Measurements from ENCODE around the gene FAM217B. TPM values are rescaled to one million over a fixed set of nuclear protein-coding genes. Genes with fewer than 3 reads are reported as not detected.

The FAM217B gene
- total RNA-seq, 1 donor from 2014 or later = 26.8 TPM

DNA sequence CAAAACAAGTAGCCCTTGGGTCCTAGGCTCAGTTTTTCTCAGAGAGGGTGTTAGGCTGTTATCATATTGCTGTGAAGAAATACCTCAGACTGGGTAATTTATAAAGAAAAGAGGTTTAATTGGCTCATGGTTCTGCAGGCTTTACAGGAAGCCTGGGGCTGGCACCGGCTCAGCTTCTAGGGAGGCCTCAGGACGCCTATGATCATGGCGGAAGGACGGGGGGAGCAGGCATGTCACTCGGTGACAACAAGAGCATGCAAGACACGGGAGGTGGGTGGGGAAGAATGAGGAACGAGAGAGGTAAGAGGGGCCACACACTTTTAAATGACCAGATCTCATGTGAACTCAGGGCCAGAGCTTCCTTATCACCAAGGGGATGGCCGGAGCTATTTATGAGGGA, 45.0 kb downstream of the FAM217B start:
- Histone ChIP-seq H3K9me3 (no peaks in the 10 kb centered on the region), H3K4me3 (no peak overlapping the region), H3K36me3 (no peaks in the 10 kb centered on the region), H3K4me1 (peaks cover 6% of the 10 kb centered on the region), H3K27ac (peak overlapping the region; percentile 59), H3K27me3 (ENCODE audit: low read depth) (no peaks in the 10 kb centered on the region)
- intact Hi-C loops (cut with DNase I) = no loop called here
- TF ChIP-seq, protein P1, sequence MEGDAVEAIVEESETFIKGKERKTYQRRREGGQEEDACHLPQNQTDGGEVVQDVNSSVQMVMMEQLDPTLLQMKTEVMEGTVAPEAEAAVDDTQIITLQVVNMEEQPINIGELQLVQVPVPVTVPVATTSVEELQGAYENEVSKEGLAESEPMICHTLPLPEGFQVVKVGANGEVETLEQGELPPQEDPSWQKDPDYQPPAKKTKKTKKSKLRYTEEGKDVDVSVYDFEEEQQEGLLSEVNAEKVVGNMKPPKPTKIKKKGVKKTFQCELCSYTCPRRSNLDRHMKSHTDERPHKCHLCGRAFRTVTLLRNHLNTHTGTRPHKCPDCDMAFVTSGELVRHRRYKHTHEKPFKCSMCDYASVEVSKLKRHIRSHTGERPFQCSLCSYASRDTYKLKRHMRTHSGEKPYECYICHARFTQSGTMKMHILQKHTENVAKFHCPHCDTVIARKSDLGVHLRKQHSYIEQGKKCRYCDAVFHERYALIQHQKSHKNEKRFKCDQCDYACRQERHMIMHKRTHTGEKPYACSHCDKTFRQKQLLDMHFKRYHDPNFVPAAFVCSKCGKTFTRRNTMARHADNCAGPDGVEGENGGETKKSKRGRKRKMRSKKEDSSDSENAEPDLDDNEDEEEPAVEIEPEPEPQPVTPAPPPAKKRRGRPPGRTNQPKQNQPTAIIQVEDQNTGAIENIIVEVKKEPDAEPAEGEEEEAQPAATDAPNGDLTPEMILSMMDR (IDR thresholded peaks at IDR 0.05) = no peak
- DNase-seq (no peak), ATAC-seq (no peak)

DNA sequence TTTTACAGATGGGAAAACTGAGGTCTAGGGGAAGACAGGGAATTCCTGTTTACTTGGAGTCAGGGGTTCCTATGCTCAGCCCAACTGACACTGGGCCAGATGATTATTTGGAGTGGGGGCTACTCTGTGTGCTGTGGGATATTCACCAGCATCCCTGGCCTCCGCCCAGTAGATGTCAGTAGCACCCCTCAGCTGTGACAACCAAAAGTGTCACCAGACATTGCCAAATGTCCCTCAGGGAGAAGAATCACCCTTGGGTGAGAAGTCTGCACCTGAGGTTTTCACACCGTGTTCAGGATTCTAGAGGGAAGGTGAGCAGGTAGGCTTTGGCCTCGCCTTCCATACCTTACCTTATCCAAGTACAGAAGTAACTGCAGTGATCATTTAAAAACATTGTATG, 45.7 kb downstream of the FAM217B start:
- Histone ChIP-seq H3K36me3 (no peaks in the 10 kb centered on the region), H3K9me3 (no peaks in the 10 kb centered on the region), H3K4me1 (peaks cover 6% of the 10 kb centered on the region), H3K4me3 (no peak overlapping the region), H3K27me3 (ENCODE audit: low read depth) (no peaks in the 10 kb centered on the region), H3K27ac (no peak overlapping the region)
- peak in 1 of 2 donors; percentile 45 for ATAC-seq
- TF ChIP-seq, protein P1 (IDR thresholded peaks at IDR 0.05) = no peak
- DNase-seq = no peak
- intact Hi-C loops (cut with DNase I) = no loop called here

DNA sequence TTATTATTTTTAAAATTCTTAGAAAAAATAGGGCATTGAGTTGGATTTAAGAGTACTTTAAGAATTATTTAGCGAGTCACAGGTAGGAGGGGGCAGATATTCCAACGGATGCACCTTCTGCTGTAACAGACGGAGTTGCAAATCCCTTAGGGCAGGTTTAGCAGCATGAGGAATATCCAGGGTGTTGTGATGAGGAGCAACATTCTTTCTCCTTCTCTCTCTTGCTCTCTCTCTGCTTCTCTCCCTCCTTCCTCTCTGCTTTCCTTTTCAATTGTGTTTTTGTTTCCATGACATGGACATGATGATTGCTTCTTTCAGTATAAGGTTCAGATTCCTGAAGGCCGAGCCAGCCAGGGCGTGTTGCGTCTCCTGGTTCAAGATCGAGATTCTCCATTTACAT, 46.9 kb downstream of the FAM217B start:
- ATAC-seq = no peak
- intact Hi-C loops (cut with DNase I) = no loop called here
- TF ChIP-seq, protein P1 (IDR thresholded peaks at IDR 0.05) = no peak

DNA sequence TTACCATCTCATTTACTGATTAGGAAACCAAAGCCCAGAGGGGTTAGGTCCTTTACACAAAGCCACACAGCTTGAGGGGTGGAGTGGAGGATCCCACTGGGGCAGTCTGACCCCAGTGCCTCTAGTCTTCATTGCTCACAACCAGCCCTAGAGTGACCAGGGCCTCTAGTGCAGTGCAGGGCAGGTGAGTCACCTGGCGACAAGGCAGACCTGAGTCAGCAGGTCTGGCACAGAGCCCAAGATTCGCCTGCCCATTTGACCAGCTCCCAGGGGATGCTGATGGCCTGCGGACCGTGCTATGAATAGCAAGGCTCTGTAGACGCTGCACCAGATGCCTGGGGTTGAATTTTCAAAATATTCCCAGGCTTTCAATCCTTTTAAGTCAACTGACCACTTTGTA, 48.0 kb downstream of the FAM217B start:
- Histone ChIP-seq H3K36me3 (no peaks in the 10 kb centered on the region), H3K9me3 (no peaks in the 10 kb centered on the region), H3K4me1 (peaks cover 11% of the 10 kb centered on the region), H3K27me3 (ENCODE audit: low read depth) (no peaks in the 10 kb centered on the region), H3K27ac (no peak overlapping the region), H3K4me3 (no peak overlapping the region)
- TF ChIP-seq, protein P1 (IDR thresholded peaks at IDR 0.05) = no peak
- ATAC-seq (peak; percentile 80 to 87), DNase-seq (peak; percentile 72)
- intact Hi-C loops (cut with DNase I) = no loop called here

More for the DNA sequence above, 46.9 kb downstream of the FAM217B start:
- Histone ChIP-seq H3K4me1 (peaks cover 11% of the 10 kb centered on the region), H3K27ac (no peak overlapping the region), H3K36me3 (no peaks in the 10 kb centered on the region), H3K9me3 (no peaks in the 10 kb centered on the region), H3K27me3 (ENCODE audit: low read depth) (no peaks in the 10 kb centered on the region), H3K4me3 (no peak overlapping the region)
- no peak for DNase-seq

DNA sequence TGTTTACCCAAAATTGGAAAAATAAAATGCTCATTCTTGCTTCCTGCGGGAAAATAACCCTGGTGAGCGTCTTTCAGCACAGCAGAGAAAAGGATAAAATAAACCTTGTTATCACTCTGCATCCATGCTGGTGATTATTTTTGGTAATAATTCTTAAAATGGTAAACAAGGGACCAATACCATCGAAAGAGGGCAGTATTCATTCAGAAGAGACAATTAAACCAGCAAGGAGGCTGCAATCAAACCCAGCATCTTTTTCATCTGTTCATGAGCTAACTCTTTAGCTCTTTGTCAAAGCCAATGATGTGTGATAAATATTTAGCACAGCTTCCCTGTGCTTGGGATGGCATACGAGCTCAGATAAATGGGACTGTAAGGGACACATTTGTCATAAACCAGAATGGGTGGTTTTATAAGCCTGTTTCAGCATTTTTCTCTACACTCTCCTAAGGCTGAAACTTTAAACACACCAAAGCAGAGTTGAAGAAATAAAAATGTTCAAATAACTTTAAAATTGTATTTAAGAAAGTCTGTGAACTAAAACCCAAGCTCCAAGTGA, 52.4 kb downstream of the FAM217B start:
- ATAC-seq (no peak), DNase-seq (no peak)
- Histone ChIP-seq H3K27me3 (ENCODE audit: low read depth) (no peaks in the 10 kb centered on the region), H3K9me3 (no peaks in the 10 kb centered on the region), H3K36me3 (no peaks in the 10 kb centered on the region), H3K4me3 (no peak overlapping the region), H3K4me1 (peaks cover 15% of the 10 kb centered on the region), H3K27ac (no peak overlapping the region)
- TF ChIP-seq, protein P1 (IDR thresholded peaks at IDR 0.05) = no peak
- intact Hi-C loops (cut with DNase I) = no loop called here

All from lower lobe of right lung (tissue), 2 donors.